Erythroblast (primary cell): Measurements from ENCODE around the gene CHST12.
A peak's percentile ranks its signal among the peaks of the same experiment; 100 is the strongest.

Source experiments
- DNase-seq, 2 experiments: peaks; one replicate each; lab custom pipeline; 2025; lab: John Stamatoyannopoulos, UW
- GATA1 ChIP-seq: IDR thresholded peaks from 2 replicates; pipeline ENCODE4 v1.6.1; 2011; ENCODE audit warnings: low read depth, mild to moderate bottlenecking, control low read depth, low read length, moderate library complexity
- POLR2A ChIP-seq: IDR thresholded peaks from 2 replicates; pipeline ENCODE4 v1.6.1; 2011; ENCODE audit warnings: mild to moderate bottlenecking, low read length

The CHST12 gene

DNA sequence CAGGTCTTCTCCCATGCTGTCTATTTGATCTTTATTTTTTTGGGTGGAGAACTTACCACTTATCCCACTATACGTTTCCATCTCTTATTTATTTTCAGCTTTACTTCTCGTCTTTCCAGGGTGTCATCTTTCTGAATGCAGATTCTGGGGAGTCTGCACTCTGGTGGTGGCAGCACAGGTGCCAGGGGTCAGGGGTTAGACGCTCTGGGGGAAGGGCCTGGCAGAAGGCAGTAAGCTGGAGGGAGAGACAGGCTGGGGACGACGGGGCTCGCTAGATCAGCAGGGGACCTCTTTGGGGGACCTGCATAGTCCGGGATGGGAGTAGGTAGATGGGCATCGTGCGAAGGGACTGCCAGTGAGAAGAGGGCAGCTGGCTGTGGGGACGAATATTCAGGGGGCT lies 22.3 kb downstream of the CHST12 start:
- TF ChIP-seq POLR2A, result no peak
- no peak for TF ChIP-seq GATA1
- no peak for DNase-seq

- peak; percentile 51 to 58 for DNase-seq
- TF ChIP-seq POLR2A, result no peak
- no peak for TF ChIP-seq GATA1
These were observed 28.0 kb downstream of the CHST12 start for GRCh38 chr7:2431260-2431867.

DNA sequence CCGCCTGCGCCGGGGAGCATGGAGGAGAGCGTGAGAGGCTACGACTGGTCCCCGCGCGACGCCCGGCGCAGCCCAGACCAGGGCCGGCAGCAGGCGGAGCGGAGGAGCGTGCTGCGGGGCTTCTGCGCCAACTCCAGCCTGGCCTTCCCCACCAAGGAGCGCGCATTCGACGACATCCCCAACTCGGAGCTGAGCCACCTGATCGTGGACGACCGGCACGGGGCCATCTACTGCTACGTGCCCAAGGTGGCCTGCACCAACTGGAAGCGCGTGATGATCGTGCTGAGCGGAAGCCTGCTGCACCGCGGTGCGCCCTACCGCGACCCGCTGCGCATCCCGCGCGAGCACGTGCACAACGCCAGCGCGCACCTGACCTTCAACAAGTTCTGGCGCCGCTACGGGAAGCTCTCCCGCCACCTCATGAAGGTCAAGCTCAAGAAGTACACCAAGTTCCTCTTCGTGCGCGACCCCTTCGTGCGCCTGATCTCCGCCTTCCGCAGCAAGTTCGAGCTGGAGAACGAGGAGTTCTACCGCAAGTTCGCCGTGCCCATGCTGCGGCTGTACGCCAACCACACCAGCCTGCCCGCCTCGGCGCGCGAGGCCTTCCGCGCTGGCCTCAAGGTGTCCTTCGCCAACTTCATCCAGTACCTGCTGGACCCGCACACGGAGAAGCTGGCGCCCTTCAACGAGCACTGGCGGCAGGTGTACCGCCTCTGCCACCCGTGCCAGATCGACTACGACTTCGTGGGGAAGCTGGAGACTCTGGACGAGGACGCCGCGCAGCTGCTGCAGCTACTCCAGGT lies 29.7 kb downstream of the CHST12 start:
- DNase-seq, result no peak
- no peak for TF ChIP-seq GATA1
- TF ChIP-seq POLR2A, result no peak

- TF ChIP-seq GATA1, result no peak
- no peak for TF ChIP-seq POLR2A
- DNase-seq, result no peak
These were observed 30.5 kb downstream of the CHST12 start for GRCh38 chr7:2433713-2434550.

GRCh38 chr7:2435146-2435545 lies 31.7 kb downstream of the CHST12 start:
- DNase-seq, result no peak
- no peak for TF ChIP-seq POLR2A
- TF ChIP-seq GATA1, result no peak

DNA sequence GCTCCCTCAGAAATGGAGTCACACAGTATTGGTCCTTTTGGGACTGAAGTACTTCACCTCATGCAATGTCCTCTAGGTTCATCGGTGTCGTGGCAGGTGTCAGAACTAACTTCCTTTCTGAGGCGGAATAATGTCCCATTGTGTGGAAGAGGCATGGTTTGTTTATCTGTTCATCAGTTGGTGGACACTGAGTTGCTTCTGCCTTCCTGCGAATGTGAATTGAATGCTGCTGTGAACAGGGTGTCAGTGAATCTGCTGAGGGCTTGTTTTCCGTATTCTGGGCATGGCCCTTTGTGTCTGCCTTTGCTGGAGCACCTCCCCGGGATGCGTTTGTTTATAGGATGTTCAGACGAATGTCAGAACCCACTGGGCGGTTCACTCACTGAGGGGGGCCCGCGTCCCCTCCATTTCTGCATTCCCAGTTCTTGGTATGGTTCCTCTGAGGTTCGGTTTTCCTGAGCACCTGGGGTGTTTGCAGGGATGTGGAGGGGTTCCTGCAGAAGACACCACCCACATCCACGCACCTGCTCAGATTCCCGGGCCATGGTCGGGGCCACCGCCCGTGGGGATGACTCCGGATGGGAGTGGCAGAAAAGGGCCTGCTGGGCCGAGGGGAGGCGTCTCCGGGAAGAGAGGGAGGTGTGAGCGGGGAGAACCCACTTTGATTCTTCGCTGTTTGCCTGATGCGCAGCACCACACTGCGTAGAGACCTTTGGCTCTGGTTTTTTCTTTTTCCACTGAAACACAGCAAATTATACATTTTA lies 33.1 kb downstream of the CHST12 start:
- TF ChIP-seq POLR2A (no peak), GATA1 (no peak)

GRCh38 chr7:2437136-2437535 lies 33.7 kb downstream of the CHST12 start:
- TF ChIP-seq GATA1, result no peak
- no peak for TF ChIP-seq POLR2A
- DNase-seq, result no peak

More for the DNA sequence above, 33.1 kb downstream of the CHST12 start:
- DNase-seq, result no peak

DNA sequence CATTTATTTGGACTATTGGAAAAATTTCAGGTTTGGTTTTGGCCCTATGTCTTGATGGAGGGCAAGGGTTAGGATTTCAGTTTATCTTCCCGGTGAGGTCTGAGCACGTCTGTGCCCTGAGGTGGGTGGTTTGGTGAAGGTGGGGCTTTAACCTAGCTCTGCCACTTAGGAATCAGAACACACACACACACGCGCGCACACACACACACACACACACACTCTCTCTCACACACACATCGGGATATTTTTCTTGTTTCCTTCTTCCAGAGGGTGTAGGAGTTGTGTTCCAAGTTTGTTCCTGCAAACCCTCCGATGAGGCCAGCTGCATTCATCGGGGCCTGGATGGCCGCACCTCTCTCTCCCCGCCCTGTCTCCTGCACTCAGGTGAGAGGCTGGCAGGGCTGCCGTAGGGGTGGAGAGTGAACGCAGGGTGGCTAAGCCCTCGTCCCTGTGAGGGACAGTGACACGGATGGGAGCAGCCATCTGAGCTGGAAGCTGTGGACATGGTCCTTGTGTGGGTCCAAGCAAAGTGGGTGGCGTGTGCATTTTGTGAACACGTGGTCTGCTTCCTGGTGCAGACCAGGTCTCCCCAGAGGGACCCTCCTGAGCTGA lies 34.2 kb downstream of the CHST12 start:
- TF ChIP-seq GATA1 (no peak), POLR2A (no peak)
- DNase-seq, result no peak

DNA sequence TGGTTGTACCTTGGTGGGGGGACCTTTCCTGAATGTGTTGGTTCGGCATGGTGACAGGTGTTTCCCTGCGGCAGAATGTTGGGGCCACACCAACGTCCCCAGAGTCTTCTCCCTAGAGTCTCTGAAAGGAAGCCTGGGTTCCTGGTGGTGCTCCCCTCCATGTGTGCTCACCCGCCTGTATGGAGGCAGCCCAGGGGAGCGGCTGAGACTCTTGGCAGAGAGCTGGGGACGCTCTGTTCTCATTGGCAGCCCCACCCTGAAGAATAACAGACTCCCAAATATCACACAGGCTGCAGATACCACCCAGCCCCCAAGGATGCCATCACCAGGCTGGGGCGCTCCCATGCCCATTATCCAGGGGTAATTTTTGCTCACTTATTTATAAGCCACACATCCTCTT lies 34.8 kb downstream of the CHST12 start:
- DNase-seq, result no peak
- TF ChIP-seq POLR2A, result peak; percentile 38
- TF ChIP-seq GATA1, result no peak

DNA sequence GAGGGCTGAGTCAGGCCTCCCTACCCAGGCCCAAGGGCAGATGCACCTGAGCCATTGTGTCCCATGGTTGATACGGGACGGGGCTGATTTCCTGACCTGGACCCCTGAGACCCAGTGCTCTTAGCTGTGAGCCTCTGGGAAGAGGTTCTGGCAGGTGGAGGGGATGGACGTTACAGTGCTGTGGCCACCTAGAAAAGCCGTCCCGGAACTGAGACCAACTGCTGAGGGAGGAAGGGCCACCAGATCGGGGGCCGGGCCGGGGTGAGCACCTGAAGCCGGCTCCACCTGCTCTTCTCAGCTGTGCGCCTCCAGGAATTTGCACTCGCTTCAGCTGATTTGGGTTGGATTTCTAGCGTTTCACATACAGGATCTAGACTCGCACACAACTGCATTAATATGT lies 35.4 kb downstream of the CHST12 start:
- no peak for DNase-seq
- TF ChIP-seq GATA1 (no peak), POLR2A (no peak)

GRCh38 chr7:2440608-2441245 lies 37.3 kb downstream of the CHST12 start:
- DNase-seq, result no peak
- TF ChIP-seq POLR2A, result no peak
- no peak for TF ChIP-seq GATA1

DNA sequence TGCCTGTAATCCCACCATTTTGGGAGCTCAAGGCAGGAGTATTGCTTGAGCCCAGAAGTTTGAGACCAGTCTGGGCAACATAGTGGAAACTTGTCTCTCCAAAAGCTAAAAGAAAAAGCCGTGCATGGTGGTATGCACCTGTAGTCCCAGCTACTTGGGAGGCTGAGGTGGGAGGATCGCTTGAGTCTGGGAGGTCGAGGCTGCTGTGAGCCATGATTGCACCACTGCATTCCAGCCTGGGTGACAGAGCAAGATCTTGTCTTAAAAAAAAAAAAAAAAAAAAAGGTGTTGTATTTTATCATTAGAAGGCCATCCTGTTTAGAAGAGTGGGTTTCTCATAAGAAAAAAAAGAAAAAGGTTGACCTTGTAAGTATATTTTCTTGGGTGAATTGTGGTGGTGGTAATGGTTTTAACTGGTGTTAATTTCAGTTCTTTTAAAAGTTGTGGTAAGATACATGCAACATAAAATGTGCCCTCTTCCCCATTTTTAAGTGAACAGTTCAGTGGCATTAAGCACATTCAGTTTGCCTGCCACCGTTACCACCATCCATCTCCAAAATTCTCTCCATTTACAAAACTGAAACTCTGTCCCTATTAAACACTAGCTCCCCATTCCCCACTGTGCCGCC lies 38.1 kb downstream of the CHST12 start:
- TF ChIP-seq POLR2A (no peak), GATA1 (no peak)
- no peak for DNase-seq
